ENCODE measurements around the gene SAA4.
A peak's percentile ranks its signal among the peaks of the same experiment; 100 is the strongest.
"Not testable (repeated sequence)": the region's sequence is repeated elsewhere in the genome, so short reads cannot be mapped to it uniquely, and the experiment has no call there.

Gene SAA4

GRCh38 chr11:18246379-18247190 lies 10.0 kb upstream of the SAA4 start:
- DNase-seq (ENCODE audit: low spot score) = not testable (repeated sequence)

- no peak for DNase-seq (ENCODE audit: low spot score)
These were observed 8.8 kb upstream of the SAA4 start for GRCh38 chr11:18245396-18245795.

- peak; percentile 65 for DNase-seq (ENCODE audit: low spot score)
These were observed 7.3 kb upstream of the SAA4 start for GRCh38 chr11:18243783-18244362.

GRCh38 chr11:18239655-18240054 lies 3.1 kb upstream of the SAA4 start:
- DNase-seq (ENCODE audit: low spot score) = no peak

GRCh38 chr11:18235394-18236334 lies 938 bp downstream of the SAA4 start:
- DNase-seq (ENCODE audit: low spot score) = no peak

- no peak for DNase-seq (ENCODE audit: low spot score)
These were observed 2.7 kb downstream of the SAA4 start for GRCh38 chr11:18233912-18234311.

GRCh38 chr11:18230859-18231258 lies 5.7 kb downstream of the SAA4 start:
- no peak for DNase-seq (ENCODE audit: low spot score)

- DNase-seq (ENCODE audit: low spot score) = no peak
These were observed 7.1 kb downstream of the SAA4 start for GRCh38 chr11:18229501-18229900.

GRCh38 chr11:18225913-18226312 lies 10.7 kb downstream of the SAA4 start:
- DNase-seq (ENCODE audit: low spot score) = no peak

- DNase-seq (ENCODE audit: low spot score) = no peak
These were observed 12.8 kb downstream of the SAA4 start for GRCh38 chr11:18223591-18224387.

- no peak for DNase-seq (ENCODE audit: low spot score)
These were observed 13.7 kb downstream of the SAA4 start for GRCh38 chr11:18222814-18223421.

- DNase-seq (ENCODE audit: low spot score) = no peak
These were observed 15.2 kb downstream of the SAA4 start for GRCh38 chr11:18221274-18221876.

- no peak for DNase-seq (ENCODE audit: low spot score)
These were observed 27.5 kb downstream of the SAA4 start for GRCh38 chr11:18209058-18209457.

GRCh38 chr11:18204771-18205170 lies 31.8 kb downstream of the SAA4 start:
- no peak for DNase-seq (ENCODE audit: low spot score)

- no peak for DNase-seq (ENCODE audit: low spot score)
These were observed 32.4 kb downstream of the SAA4 start for GRCh38 chr11:18204220-18204619.

- peak; percentile 31 for DNase-seq (ENCODE audit: low spot score)
These were observed 32.9 kb downstream of the SAA4 start for GRCh38 chr11:18203723-18204122.

GRCh38 chr11:18197738-18198137 lies 38.9 kb downstream of the SAA4 start:
- DNase-seq (ENCODE audit: low spot score) = not testable (repeated sequence)

GRCh38 chr11:18196532-18196931 lies 40.1 kb downstream of the SAA4 start:
- DNase-seq (ENCODE audit: low spot score) = no peak

GRCh38 chr11:18193010-18193409 lies 43.6 kb downstream of the SAA4 start:
- DNase-seq (ENCODE audit: low spot score) = no peak

GRCh38 chr11:18191376-18191775 lies 45.2 kb downstream of the SAA4 start:
- no peak for DNase-seq (ENCODE audit: low spot score)

Measured in cerebellar cortex (tissue), 1 donor.